Occipital lobe (tissue), 2 donors: Measurements from ENCODE around the gene UBE3D. TPM values are rescaled to one million over a fixed set of nuclear protein-coding genes. Genes with fewer than 3 reads are reported as not detected.

Experiments used
- DNase-seq: peaks from one replicate; lab custom pipeline; 2025; lab: John Stamatoyannopoulos, UW
- total RNA-seq: library from RNA; depleted of rRNA; stranded (reverse); fragments of >200 nt; gene quantifications from one replicate; pipeline ENCODE4 v1.2.3, GENCODE V29; 2014

Gene UBE3D
- total RNA-seq, result 25.9 TPM

GRCh38 chr6:83065511-83066192 lies at the start of gene UBE3D:
TSS of gene UBE3D (minus strand) at chr6:83065841. CDS start at chr6:83065718, 123 bp downstream.
- DNase-seq, result peak; percentile 81

- DNase-seq, result no peak
Observed at GRCh38 chr6:83114164-83114563, 48.5 kb upstream of the UBE3D start.

- DNase-seq, result no peak
Observed at GRCh38 chr6:83113258-83113657, 47.6 kb upstream of the UBE3D start.

GRCh38 chr6:83108378-83108777 lies 42.7 kb upstream of the UBE3D start:
- no peak for DNase-seq

GRCh38 chr6:83098589-83098988 lies 32.9 kb upstream of the UBE3D start:
- no peak for DNase-seq

GRCh38 chr6:83097675-83098074 lies 32.0 kb upstream of the UBE3D start:
- no peak for DNase-seq

- DNase-seq, result no peak
Observed at GRCh38 chr6:83097204-83097603, 31.6 kb upstream of the UBE3D start.

GRCh38 chr6:83096791-83097190 lies 31.1 kb upstream of the UBE3D start:
- no peak for DNase-seq

- no peak for DNase-seq
Observed at GRCh38 chr6:83092756-83093399, 27.2 kb upstream of the UBE3D start.

GRCh38 chr6:83086751-83087150 lies 21.1 kb upstream of the UBE3D start:
- DNase-seq, result no peak

- no peak for DNase-seq
Observed at GRCh38 chr6:83083476-83083875, 17.8 kb upstream of the UBE3D start.

GRCh38 chr6:83073615-83074014 lies 8.0 kb upstream of the UBE3D start:
- no peak for DNase-seq

- DNase-seq, result no peak
Observed at GRCh38 chr6:83072726-83073125, 7.1 kb upstream of the UBE3D start.

- DNase-seq, result no peak
Observed at GRCh38 chr6:83071707-83072106, 6.1 kb upstream of the UBE3D start.

GRCh38 chr6:83071023-83071422 lies 5.4 kb upstream of the UBE3D start:
- DNase-seq, result no peak

- DNase-seq, result no peak
Observed at GRCh38 chr6:83069633-83070032, 4.0 kb upstream of the UBE3D start.

- no peak for DNase-seq
Observed at GRCh38 chr6:83068616-83069015, 3.0 kb upstream of the UBE3D start.

- peak; percentile 93 for DNase-seq
Observed at GRCh38 chr6:83067448-83068439, 2.1 kb upstream of the UBE3D start, which contains the start of gene DOP1A. TSS of gene DOP1A (plus strand) at chr6:83067671. CDS start at chr6:83096978, 29,307 bp downstream.

- DNase-seq, result no peak
Observed at GRCh38 chr6:83062225-83062624, 3.4 kb downstream of the UBE3D start.

GRCh38 chr6:83061190-83061589 lies 4.5 kb downstream of the UBE3D start:
- no peak for DNase-seq

GRCh38 chr6:83057705-83058321 lies 7.8 kb downstream of the UBE3D start:
- DNase-seq, result peak; percentile 10
